A549 (cell line): ENCODE data around the gene PLEKHN1. TPM values are rescaled to one million over a fixed set of nuclear protein-coding genes. Genes with fewer than 3 reads are reported as not detected.
A peak's percentile ranks its signal among the peaks of the same experiment; 100 is the strongest.

Source experiments
- ATAC-seq, 2 experiments: fragments of 200-7000 bp in 1 of 2; fragments of >200 bp in 1 of 2; cut with Nextera tagmentation in 1 of 2; cut with Tn5 transposase in 1 of 2; 3 replicates each; pipeline versions ENCODE4 v1.8.0 to v1.9.1; 2018 to 2020; ENCODE audit warnings: mild to moderate bottlenecking in 1 of 2, moderate library complexity in 1 of 2
- CTCF ChIA-PET: fragments of 300-600 bp; sonication (Branson Sonifier 250); formaldehyde crosslinking; extraction: SDS; loops from one replicate; lab custom pipeline; 2021; ENCODE audit warnings: antibody characterized with exemption, inconsistent platforms; lab: Yijun Ruan, JAX
- POLR2A ChIA-PET: fragments of 350-600 bp; formaldehyde crosslinking; extraction: SDS; loops from one replicate; lab custom pipeline; 2021; ENCODE audit warnings: antibody characterized with exemption, inconsistent platforms; lab: Yijun Ruan, JAX
- DNase-seq, 2 experiments: peaks; one replicate each; pipeline versions ENCODE4 v3.0.0 to v3.0.0-alpha.2; 2011 to 2016; ENCODE audit warnings: low read depth in 1 of 2, low spot score in 1 of 2
- FAIRE-seq: peaks from 2 replicates; lab custom pipeline; 2011; peaks lifted over from hg19 to GRCh38; lab: Jason Lieb, UNC
- H3K27ac ChIP-seq, 2 experiments: fragments of >200 bp; sonication (Bioruptor Twin); formaldehyde crosslinking; 3 replicates each; pipeline ENCODE4 v1.5.1; 2016 to 2017
- H3K4me1 ChIP-seq: fragments of >200 bp; sonication (Bioruptor Twin); formaldehyde crosslinking; 3 replicates; pipeline ENCODE4 v1.6.1; 2016
- H3K4me2 ChIP-seq: fragments of >200 bp; sonication (Bioruptor Twin); formaldehyde crosslinking; 3 replicates; pipeline ENCODE4 v1.6.1; 2016
- H3K4me3 ChIP-seq: fragments of >200 bp; sonication (Bioruptor Twin); formaldehyde crosslinking; 3 replicates; pipeline ENCODE4 v1.5.1; 2016
- H3K9me3 ChIP-seq: fragments of >200 bp; sonication (Bioruptor Twin); formaldehyde crosslinking; 3 replicates; pipeline ENCODE4 v1.6.1; 2016
- CTCF ChIP-seq: fragments of >200 bp; sonication (Bioruptor Twin); formaldehyde crosslinking; IDR thresholded peaks from 3 replicates; pipeline ENCODE4 v1.5.1; 2016
- KDM5A ChIP-seq: fragments of 200-600 bp; sonication (generic); IDR thresholded peaks from 2 replicates; pipeline ENCODE4 v1.6.1; 2016; ENCODE audit warnings: antibody characterized with exemption, mild to moderate bottlenecking
- MAFK ChIP-seq: fragments of 450-650 bp; IDR thresholded peaks from 2 replicates; pipeline ENCODE4 v1.6.1; 2014; ENCODE audit not compliant: partially characterized antibody
- POLR2A ChIP-seq: IDR thresholded peaks from 2 replicates; pipeline ENCODE4 v1.6.1; 2012; ENCODE audit warnings: mild to moderate bottlenecking, low read length
- POLR2AphosphoS2 ChIP-seq: conservative IDR thresholded peaks from 2 replicates; pipeline ENCODE4 v1.6.1; 2012; ENCODE audit warnings: low read length, improper control_type of control experiment, inconsistent platforms
- RAD21 ChIP-seq, 2 experiments: fragments of >200 bp in 1 of 2; sonication (Bioruptor Twin) in 1 of 2; formaldehyde crosslinking in 1 of 2; IDR thresholded peaks in 1 of 2; conservative IDR thresholded peaks in 1 of 2; 2 replicates in 1 of 2; 3 replicates in 1 of 2; pipeline ENCODE4 v1.6.1; 2012 to 2018; ENCODE audit warnings: inconsistent platforms in 1 of 2
- RARB ChIP-seq: fragments of 250-450 bp; sonication (Bioruptor Pico); IDR thresholded peaks from 2 replicates; pipeline ENCODE4 v1.8.0; 2021; ENCODE audit warnings: mild to moderate bottlenecking, moderate library complexity
- RCOR1 ChIP-seq: fragments of 150-350 bp; IDR thresholded peaks from 2 replicates; pipeline ENCODE4 v1.6.1; 2014; ENCODE audit warnings: antibody characterized with exemption, low read length, low read depth
- REST ChIP-seq: fragments of 200-600 bp; sonication (generic); IDR thresholded peaks from 2 replicates; pipeline ENCODE4 v1.6.1; 2016; ENCODE audit warnings: antibody characterized with exemption, mild to moderate bottlenecking, moderate library complexity
- SREBF2 ChIP-seq: fragments of 450-650 bp; IDR thresholded peaks from 2 replicates; pipeline ENCODE4 v1.6.1; 2014; ENCODE audit warnings: mild to moderate bottlenecking, moderate library complexity
- TP53 ChIP-seq: fragments of 250-450 bp; sonication (Bioruptor Pico); IDR thresholded peaks from 2 replicates; pipeline ENCODE4 v1.5.0; 2021; ENCODE audit warnings: mild to moderate bottlenecking, moderate library complexity
- ZSCAN20 ChIP-seq: fragments of 250-450 bp; sonication (Bioruptor Pico); IDR thresholded peaks from 2 replicates; pipeline ENCODE4 v1.8.0; 2022; ENCODE audit warnings: mild to moderate bottlenecking, moderate library complexity
- WGBS: methylation state at CpG from one replicate; pipeline ENCODE4 v1.1.6; 2017; ENCODE audit errors: missing lambda C conversion rate; 5-methylcytosine and 5-hydroxymethylcytosine counted together
- polyA plus RNA-seq, 4 experiments: library from polyadenylated mRNA; depleted of rRNA in 3 of 4; stranded (reverse); fragments of >200 nt; fragmentation: RNase III in 1 of 4; extraction: RNeasy Plus Mini Kit Qiagen cat#74134 plus additional on column Dnase treatment in 1 of 4; gene quantifications; 2 replicates in 3 of 4; 3 replicates in 1 of 4; pipeline ENCODE4 v1.2.3, GENCODE V29; 2011 to 2017
- TF ChIP-seq, protein P1 (sequence below): IDR thresholded peaks from 2 replicates; pipeline ENCODE4 v1.6.1; 2012

The PLEKHN1 gene
- polyA plus RNA-seq, 2 of the 4 experiments (the other 2 are of a cell fraction): 0.75 to 3.2 TPM

GRCh38 chr1:917466-918091 is 48.7 kb upstream of the PLEKHN1 start (continued):
- TF ChIP-seq REST (no peak), POLR2A (peak; percentile 21; the same call in 1 of the 2 replicates), KDM5A (no peak), TP53 (CRISPR knock-in tag) (no peak)

DNA sequence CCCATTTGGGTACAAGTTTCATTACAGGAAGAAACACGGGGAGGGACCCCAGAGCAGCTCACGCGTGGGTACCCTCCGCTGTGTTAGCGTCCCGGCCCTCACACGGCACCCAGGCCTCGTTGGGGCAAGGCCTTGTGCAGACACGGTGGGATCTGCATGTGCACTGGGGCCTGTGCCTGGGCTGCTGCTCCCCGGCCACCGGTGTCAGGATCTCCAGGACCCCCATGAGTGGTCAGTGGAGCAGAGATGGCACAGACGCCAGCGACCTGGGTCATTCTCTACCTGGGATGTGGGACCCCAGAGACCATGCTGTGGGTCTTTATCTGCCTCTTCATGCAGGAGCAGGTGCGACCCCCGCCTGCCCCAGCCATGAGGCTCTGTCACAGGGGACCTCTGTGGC is 47.9 kb upstream of the PLEKHN1 start:
- no peaks in the 10 kb centered on the region for H3K9me3 ChIP-seq
- ChIA-PET POLR2A (no interaction called here), CTCF (interaction anchor here (5.0 to 5.4 kb wide), 2 partner anchors 13 to 22 kb away, joined by 33 to 47 read pairs; no protein-coding TSS in a partner anchor)
- DNase-seq (no peak), ATAC-seq (no peak), FAIRE-seq (no peak)
- H3K4me3 ChIP-seq: no peak overlapping the region
- peaks cover 45% of the 10 kb centered on the region for H3K4me1 ChIP-seq
- 71% methylated on average over 3 of the region's 15 CpGs for WGBS
- peak overlapping the region in 1 of 2 experiments; percentile 52; a peak in 2 of 6 replicates for H3K27ac ChIP-seq
- TF ChIP-seq SREBF2: no peak
- H3K4me2 ChIP-seq: no peak overlapping the region

DNA sequence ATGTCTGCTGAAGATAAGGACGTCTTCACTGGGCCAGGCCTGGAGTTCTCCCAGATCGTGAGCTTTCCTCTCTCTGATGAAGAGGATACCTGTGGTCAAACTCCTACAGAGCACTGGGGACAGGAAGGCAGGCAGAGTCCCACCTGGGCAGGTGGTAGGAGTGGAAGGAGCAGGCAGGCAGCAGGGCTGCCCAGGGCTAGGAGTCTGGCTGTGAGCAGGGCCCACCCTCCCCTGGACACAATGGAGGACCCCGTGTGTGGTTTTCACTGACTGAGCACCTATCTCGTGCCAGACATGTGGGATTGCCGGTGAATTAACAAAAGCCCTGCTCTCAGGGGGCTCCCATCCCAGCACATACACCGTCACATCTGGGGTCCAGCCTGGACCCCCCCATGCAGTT is 47.4 kb upstream of the PLEKHN1 start:
- no peak for DNase-seq
- Histone ChIP-seq H3K4me1 (peaks cover 45% of the 10 kb centered on the region), H3K4me2 (no peak overlapping the region), H3K4me3 (no peak overlapping the region), H3K9me3 (no peaks in the 10 kb centered on the region), H3K27ac (peak overlapping the region in 1 of 2 experiments; percentile 21; a peak in 1 of 6 replicates)
- ATAC-seq: no peak
- ChIA-PET POLR2A (no interaction called here), CTCF (interaction anchor here (5.0 to 5.4 kb wide), 2 partner anchors 14 to 21 kb away, joined by 33 to 47 read pairs; no protein-coding TSS in a partner anchor)
- TF ChIP-seq RARB (CRISPR knock-in tag): no peak
- no peak for TF ChIP-seq RAD21 (conservative IDR thresholded peaks at IDR 0.05 in 1 of 2, IDR thresholded peaks at IDR 0.05 in 1 of 2)
- TF ChIP-seq, protein P1, sequence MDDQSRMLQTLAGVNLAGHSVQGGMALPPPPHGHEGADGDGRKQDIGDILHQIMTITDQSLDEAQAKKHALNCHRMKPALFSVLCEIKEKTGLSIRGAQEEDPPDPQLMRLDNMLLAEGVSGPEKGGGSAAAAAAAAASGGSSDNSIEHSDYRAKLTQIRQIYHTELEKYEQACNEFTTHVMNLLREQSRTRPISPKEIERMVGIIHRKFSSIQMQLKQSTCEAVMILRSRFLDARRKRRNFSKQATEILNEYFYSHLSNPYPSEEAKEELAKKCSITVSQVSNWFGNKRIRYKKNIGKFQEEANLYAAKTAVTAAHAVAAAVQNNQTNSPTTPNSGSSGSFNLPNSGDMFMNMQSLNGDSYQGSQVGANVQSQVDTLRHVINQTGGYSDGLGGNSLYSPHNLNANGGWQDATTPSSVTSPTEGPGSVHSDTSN: peak; percentile 65; the same call in 1 of the 2 replicates
- TF ChIP-seq POLR2A: peak; percentile 6; the same call in 1 of the 2 replicates
- 84% methylated on average over 4 of the region's 6 CpGs for WGBS
- FAIRE-seq: no peak

DNA sequence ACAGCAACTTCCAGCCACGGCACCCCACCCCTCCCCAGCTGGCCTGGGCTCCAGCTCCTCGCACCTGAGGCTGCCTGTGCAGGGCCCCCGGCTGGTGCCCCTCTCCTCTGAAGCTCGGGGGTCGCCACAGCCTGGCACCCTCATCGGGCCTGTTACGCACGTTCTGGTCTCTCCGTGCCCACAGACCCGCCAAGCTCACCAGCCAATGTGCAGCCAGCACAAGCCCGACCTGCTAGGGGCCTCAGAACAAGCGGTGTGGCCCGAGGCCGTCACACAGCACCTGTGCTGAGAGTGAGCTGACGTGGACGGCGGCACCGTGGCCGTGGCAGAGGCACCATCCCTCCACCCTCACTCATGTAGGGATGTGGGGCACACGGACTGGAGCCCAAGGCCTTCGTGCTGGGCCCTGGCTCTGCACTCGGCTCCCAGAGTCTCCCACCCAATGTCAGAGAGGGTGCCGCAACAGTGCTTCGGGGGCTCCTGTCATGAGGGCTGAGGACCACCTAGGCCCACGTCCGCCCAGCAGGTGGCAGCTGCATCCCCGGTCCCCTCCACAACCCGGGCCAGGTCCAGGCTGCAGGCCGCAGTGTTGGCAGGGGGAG is 46.9 kb upstream of the PLEKHN1 start:
- FAIRE-seq (no peak), ATAC-seq (no peak), DNase-seq (no peak)
- CTCF ChIA-PET: interaction anchor here (1.6 to 5.4 kb wide), 4 partner anchors 7 to 21 kb away, joined by 4 to 47 read pairs (median 20); no protein-coding TSS in a partner anchor
- Histone ChIP-seq H3K4me1 (peaks cover 45% of the 10 kb centered on the region), H3K4me2 (no peak overlapping the region), H3K9me3 (no peaks in the 10 kb centered on the region), H3K27ac (no peak overlapping the region; a peak in 1 of 6 replicates), H3K4me3 (no peak overlapping the region)
- TF ChIP-seq MAFK (no peak), CTCF (peak; percentile 7; the same call in 1 of the 3 replicates), POLR2AphosphoS2 (no peak), RCOR1 (no peak), ZSCAN20 (CRISPR knock-in tag) (no peak)
- 93% methylated on average over 16 of the region's 29 CpGs for WGBS
- POLR2A ChIA-PET: no interaction called here
